Colonic mucosa (tissue), 4 donors: ENCODE measurements around the gene BANF1. TPM values are rescaled to one million over a fixed set of nuclear protein-coding genes. Genes with fewer than 3 reads are reported as not detected.

Experiments used
- DNase-seq: peaks from one replicate; pipeline ENCODE4 v3.0.0-alpha.2; 2020
- H3K27ac ChIP-seq: fragments of 200-600 bp; one replicate; pipeline ENCODE4 v1.8.0; 2021
- H3K27me3 ChIP-seq: fragments of 200-600 bp; one replicate; pipeline ENCODE4 v1.8.0; 2021
- H3K36me3 ChIP-seq: fragments of 200-600 bp; one replicate; pipeline ENCODE4 v1.8.0; 2021
- H3K4me1 ChIP-seq: fragments of 200-600 bp; one replicate; pipeline ENCODE4 v1.8.0; 2021; ENCODE audit warnings: mild to moderate bottlenecking
- H3K4me3 ChIP-seq: fragments of 200-600 bp; one replicate; pipeline ENCODE4 v1.8.0; 2021
- H3K9ac ChIP-seq, 2 donors: one replicate each; pipeline ENCODE4 v1.7.0; 2013; ENCODE audit warnings: control low read depth in 2 of 2, low read depth in 2 of 2, low read length in 2 of 2
- H3K9me3 ChIP-seq: fragments of 200-600 bp; one replicate; pipeline ENCODE4 v1.8.0; 2021
- intact Hi-C: fragments of 100-400 bp; cut with DNase I; formaldehyde crosslinking; loops from one replicate; pipeline ENCODE4 v1.14.1; 2022
- total RNA-seq, 2 donors: library from RNA; stranded (reverse); fragmentation: NEBNext Ultra II Directional in 1 of 2; extraction: Animal tissue kit (Norgen Biotek cat#: 25700) in 1 of 2; gene quantifications; one replicate each; pipeline ENCODE4 v1.2.1, GENCODE V29; 2021
- TF ChIP-seq, protein P1 (sequence below): fragments of 200-600 bp; IDR thresholded peaks from one replicate; pipeline ENCODE4 v1.8.0; 2022; ENCODE audit warnings: antibody characterized with exemption, mild to moderate bottlenecking
- donor health status: healthy.
- donor health status: DM: no; HTN: no; CAD: no.
- donor health status: DM: no; HTN: no; CAD: no.

The BANF1 gene
- total RNA-seq, 2 donors from 2014 or later = 128 to 231 TPM

DNA sequence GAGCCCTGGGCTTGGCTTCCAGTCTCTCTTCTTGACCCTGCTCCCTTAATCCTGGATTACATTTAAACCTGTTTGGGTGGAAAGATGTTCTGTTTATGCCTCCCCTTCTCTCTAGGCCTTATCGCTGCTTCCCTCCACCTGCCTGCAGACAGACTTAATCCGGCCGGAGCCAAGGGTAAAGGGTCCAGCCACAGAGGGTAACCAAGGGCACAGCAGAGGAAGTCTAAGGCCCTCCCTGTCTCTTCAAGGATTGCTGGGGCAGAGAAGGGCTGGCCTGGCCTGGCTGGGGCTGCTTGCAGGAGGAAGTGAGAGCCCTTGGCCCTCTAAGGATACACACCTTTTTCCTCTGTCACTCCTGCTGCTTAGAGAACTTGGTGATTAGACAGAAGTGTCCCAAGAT is 44.6 kb downstream of the BANF1 start:
- H3K27ac ChIP-seq = no peak overlapping the region
- H3K9me3 ChIP-seq = no peaks in the 10 kb centered on the region
- no peak for DNase-seq
- H3K36me3 ChIP-seq = no peaks in the 10 kb centered on the region
- no peaks in the 10 kb centered on the region for H3K27me3 ChIP-seq
- no peak overlapping the region for H3K4me3 ChIP-seq
- no peak overlapping the region for H3K9ac ChIP-seq
- intact Hi-C loops = no loop called here
- H3K4me1 ChIP-seq = peaks cover 5% of the 10 kb centered on the region
- TF ChIP-seq, protein P1, sequence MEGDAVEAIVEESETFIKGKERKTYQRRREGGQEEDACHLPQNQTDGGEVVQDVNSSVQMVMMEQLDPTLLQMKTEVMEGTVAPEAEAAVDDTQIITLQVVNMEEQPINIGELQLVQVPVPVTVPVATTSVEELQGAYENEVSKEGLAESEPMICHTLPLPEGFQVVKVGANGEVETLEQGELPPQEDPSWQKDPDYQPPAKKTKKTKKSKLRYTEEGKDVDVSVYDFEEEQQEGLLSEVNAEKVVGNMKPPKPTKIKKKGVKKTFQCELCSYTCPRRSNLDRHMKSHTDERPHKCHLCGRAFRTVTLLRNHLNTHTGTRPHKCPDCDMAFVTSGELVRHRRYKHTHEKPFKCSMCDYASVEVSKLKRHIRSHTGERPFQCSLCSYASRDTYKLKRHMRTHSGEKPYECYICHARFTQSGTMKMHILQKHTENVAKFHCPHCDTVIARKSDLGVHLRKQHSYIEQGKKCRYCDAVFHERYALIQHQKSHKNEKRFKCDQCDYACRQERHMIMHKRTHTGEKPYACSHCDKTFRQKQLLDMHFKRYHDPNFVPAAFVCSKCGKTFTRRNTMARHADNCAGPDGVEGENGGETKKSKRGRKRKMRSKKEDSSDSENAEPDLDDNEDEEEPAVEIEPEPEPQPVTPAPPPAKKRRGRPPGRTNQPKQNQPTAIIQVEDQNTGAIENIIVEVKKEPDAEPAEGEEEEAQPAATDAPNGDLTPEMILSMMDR = no peak

DNA sequence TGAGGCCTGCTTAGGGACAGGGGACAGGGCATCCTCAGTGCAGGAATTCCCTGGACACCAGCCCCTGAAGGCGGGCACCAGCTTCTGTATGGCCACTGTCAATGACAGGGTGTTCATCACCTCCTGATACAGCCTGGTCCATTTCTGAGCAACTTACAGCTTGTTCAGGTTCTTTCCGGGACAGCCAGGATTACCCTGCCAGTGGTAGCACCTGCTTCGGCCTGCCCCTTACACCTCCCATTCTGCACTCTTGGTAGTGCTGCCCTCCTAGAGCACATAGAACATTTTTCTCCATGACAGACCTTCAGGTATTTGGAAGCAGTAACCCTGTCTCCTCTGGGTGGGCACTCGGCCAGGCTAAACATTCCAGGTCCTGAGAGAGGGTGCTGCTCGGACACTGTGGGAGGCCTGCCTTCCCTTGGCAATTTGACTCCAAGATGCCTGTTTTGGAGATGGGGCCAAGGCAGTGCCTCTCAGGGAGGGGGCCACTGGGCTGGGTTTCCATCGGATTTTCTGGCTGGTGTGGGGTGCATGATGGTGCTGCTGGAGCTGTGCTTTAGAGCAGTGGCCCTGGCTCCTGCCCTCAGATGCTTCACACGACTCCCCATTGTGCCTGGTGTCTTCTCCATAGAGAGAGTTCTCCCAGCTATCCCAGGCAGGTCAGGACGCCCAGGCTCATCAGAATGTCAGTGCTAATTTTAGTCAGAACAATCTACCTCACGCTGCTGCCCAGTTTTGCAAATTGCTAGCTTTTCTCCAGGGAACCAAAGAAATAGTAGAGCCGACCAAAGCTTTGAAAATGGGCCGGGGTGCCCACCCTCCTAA is 45.5 kb downstream of the BANF1 start:
- Histone ChIP-seq H3K27ac (no peak overlapping the region), H3K27me3 (no peaks in the 10 kb centered on the region), H3K36me3 (no peaks in the 10 kb centered on the region), H3K9ac (no peak overlapping the region), H3K9me3 (no peaks in the 10 kb centered on the region), H3K4me3 (no peak overlapping the region), H3K4me1 (peaks cover 5% of the 10 kb centered on the region)
- intact Hi-C loops = no loop called here
- DNase-seq = no peak
- TF ChIP-seq, protein P1 = no peak

DNA sequence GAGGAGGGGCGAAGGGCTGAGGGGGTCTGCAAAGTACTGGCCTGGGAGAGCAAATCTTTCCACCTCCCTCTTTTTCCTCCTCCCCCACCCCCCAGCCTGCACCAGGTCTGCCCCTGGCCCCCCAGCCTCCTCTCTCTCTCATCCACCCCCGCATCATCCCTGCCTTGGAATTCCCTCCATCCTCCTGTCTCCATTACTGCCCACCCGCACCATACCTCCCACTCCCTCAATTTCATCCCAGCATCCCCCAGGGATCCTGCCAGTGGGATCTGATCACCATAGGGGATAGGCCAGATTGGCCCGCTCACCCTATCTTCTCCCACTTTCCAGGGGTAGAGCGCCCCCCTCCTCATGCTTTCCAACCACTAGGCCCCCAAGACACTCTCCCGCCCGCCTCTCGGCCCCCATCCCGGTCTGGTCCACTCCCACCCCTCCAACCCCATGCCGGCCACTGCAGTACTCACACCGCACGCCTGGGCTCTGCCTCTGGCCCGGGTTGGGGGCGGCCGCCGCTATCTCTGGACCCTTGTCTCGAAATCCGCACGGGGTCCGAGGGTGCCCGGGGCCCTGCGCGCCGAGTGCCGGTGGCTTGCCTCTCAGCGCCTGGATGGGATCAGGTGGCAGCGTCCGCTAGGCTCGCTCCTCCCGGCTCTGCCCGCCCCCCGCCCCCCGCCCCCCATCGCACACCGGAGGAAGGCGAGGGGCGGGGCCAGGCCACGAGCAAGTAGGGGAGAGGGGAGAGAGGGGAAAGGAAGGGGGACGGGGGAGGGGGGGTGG is 46.4 kb downstream of the BANF1 start, which contains the start of gene GAL3ST3:
GAL3ST3 (minus strand) TSS at position 615 of the 777 bp plus-strand sequence. CDS start 3,746 bp downstream, outside the sequence.
- intact Hi-C loops = no loop called here
- TF ChIP-seq, protein P1 = no peak
- Histone ChIP-seq H3K9ac (no peak within 1 kb of the TSS), H3K27me3 (no peaks in the 10 kb centered on the region), H3K4me3 (no peak within 1 kb of the TSS), H3K27ac (no peak within 1 kb of the TSS), H3K36me3 (no peaks in the 10 kb centered on the region), H3K9me3 (no peaks in the 10 kb centered on the region), H3K4me1 (peaks cover 5% of the 10 kb centered on the region)
- no peak for DNase-seq

DNA sequence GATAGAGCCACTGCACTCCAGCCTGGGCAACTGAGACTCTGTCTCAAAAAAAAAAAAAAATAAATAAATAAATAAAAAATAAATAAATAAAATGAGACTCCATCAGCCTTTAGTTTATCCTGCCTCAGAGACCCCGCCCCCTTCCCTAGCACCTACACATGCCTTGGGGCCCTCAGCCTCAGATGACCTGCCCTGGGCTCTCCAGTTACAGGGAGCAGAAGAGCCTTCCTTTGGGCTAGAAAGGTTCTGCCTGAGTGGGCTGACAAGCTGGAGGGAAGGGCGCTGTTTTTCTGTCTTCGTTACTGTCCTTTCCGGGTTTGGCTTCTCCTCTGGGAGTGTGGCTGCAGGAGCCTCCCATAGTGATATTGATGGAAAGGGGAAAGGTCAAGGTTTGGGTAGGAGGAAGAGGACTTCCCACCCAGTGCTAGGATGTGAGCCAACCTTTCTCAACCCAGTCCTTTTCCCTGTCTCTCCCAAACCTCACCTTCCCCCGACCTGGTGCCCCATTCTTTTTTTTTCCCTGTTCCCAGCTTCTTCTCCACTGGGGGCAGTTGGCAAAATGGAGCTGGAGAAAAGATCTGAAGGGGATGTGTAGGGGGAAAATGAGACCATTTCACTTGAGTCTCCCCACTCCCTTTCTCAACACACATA is 48.4 kb downstream of the BANF1 start:
- intact Hi-C loops = no loop called here
- peak overlapping the region in 1 of 2 donors; percentile 99 for H3K9ac ChIP-seq
- no peaks in the 10 kb centered on the region for H3K9me3 ChIP-seq
- H3K4me3 ChIP-seq = no peak overlapping the region
- H3K36me3 ChIP-seq = peaks cover 9% of the 10 kb centered on the region
- TF ChIP-seq, protein P1 = no peak
- peaks cover 5% of the 10 kb centered on the region for H3K4me1 ChIP-seq
- DNase-seq = no peak
- H3K27ac ChIP-seq = no peak overlapping the region
- no peaks in the 10 kb centered on the region for H3K27me3 ChIP-seq

DNA sequence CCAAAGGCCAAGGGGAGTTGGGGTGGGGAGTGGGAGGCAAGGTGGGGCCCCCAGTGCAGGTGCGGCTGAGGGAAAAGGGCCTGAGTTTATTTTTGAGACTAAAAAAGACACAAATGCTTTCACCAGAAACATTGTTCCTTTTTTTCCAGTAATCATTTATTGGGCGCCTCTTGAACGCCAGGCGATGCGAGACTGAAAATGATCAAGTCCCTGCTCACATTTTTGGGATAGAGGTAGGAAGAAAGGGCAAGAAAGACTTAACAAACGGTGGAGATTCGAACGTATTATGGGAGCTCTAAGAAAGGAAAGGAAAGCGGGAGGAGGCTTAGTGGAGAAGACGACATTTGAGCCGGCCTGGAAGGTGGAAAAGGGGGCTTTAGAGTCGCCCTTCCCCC is 49.1 kb downstream of the BANF1 start:
- no peaks in the 10 kb centered on the region for H3K9me3 ChIP-seq
- no peaks in the 10 kb centered on the region for H3K27me3 ChIP-seq
- intact Hi-C loops = no loop called here
- H3K9ac ChIP-seq = peak overlapping the region; percentile 84 to 99
- TF ChIP-seq, protein P1 = no peak
- H3K27ac ChIP-seq = peak overlapping the region; percentile 95
- no peak for DNase-seq
- H3K4me1 ChIP-seq = peaks cover 5% of the 10 kb centered on the region
- peak overlapping the region; percentile 98 for H3K4me3 ChIP-seq
- peaks cover 13% of the 10 kb centered on the region for H3K36me3 ChIP-seq
